ENCODE data around the gene SLC15A2.

- TF ChIP-seq CTCF (IDR thresholded peaks at IDR 0.05) (no peak), POLR2A (IDR thresholded peaks at IDR 0.05) (no peak)
These were observed 98.7 kb downstream of the SLC15A2 start for GRCh38 chr3:121992601-121993560.
